GM19324 (cell line): ENCODE results near the gene POPDC2.
"Not testable (repeated sequence)": the region's sequence is repeated elsewhere in the genome, so short reads cannot be mapped to it uniquely, and the experiment has no call there.

Experiments
- ATAC-seq: cut with Tn5 transposase; IDR thresholded peaks from one replicate; pipeline ENCODE4 v1.9.1; 2021; ENCODE audit warnings: mild to moderate bottlenecking, moderate library complexity; ENCODE audit not compliant: unreplicated experiment, low FRiP score

POPDC2 gene, protein sequence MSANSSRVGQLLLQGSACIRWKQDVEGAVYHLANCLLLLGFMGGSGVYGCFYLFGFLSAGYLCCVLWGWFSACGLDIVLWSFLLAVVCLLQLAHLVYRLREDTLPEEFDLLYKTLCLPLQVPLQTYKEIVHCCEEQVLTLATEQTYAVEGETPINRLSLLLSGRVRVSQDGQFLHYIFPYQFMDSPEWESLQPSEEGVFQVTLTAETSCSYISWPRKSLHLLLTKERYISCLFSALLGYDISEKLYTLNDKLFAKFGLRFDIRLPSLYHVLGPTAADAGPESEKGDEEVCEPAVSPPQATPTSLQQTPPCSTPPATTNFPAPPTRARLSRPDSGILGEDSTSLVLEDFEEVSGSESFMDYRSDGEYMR

DNA sequence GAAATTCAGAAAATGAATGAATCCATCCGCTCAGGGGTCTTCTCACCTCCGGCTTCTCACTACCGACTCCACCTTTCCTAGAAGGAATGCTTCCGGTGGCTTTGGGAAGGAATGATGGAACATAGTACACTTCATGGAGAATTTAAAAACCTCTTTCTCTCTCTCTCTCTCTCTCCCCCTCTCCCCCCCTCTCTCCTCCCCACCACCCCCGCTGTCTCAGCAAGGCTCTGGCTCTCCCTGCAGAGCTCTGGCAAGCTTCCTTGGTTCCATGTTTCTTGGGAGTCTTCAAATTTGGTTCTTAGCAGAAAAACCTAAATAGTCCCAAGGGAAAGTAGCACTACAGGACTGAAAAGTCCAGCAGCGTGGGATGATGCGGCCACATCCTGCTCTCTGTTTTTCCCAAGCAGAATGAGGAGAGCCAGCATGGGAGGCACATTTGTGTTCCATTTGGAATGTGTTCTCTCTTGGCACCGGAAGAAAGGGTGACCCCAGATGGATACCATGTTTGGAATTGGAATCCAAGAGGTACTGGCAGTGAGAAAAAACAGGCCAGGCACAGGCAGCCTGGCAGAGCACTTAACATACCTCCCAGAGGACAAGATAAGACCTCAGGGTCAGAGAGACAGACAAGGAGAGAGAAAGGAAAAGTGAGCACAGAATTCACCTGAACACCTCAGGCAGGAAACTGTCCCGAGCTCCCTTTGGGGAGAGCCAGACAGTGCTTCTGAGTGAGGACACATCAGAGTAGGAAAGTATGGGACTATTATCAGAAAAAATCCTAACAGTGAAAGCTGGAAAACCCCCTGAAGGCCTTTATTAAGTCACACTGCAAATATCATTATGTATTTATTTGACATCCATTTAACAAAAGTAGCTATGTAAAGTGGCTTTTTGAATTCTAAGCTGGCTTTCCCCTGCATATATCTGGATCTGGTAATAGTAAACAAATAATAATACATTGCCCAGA lies at the start of gene POPDC2:
Gene POPDC2 (minus strand): TSS at position 116 of the 967 bp plus-strand sequence. CDS start 166 bp downstream, outside the sequence.
- no peak for ATAC-seq

DNA sequence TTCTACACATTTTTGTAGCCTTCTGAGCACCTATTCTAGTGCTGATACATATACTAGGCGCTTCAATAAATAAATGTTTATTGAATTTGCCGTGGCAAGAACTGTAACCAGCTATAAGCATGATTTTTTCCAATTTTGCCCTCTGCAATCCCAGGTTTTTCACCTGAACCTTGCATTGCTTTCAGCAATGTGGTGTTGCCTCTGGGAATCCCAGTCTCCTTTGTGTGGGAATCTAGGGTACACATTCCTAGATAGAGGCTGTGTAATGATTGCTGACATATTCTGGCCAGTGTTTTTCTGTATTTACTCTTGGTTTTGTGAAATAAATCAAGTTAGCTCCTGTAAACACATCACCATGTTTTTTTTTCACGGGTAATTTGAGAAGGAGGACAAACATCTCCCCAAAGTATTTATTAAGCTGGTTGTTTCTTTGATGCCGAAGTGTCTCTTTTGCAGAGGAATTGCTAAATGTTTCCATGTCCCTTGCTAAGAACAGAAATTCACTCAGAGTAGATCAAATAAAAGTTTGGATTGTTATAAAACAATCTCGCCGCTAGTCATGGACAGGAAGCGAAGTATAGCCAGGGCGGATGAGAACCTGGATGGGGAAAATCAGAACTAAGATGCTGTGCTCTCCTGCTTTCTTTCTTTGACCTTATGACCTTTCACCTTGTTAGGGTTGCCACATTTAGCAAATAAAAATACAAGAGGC lies 43.6 kb upstream of the POPDC2 start:
- no peak for ATAC-seq

DNA sequence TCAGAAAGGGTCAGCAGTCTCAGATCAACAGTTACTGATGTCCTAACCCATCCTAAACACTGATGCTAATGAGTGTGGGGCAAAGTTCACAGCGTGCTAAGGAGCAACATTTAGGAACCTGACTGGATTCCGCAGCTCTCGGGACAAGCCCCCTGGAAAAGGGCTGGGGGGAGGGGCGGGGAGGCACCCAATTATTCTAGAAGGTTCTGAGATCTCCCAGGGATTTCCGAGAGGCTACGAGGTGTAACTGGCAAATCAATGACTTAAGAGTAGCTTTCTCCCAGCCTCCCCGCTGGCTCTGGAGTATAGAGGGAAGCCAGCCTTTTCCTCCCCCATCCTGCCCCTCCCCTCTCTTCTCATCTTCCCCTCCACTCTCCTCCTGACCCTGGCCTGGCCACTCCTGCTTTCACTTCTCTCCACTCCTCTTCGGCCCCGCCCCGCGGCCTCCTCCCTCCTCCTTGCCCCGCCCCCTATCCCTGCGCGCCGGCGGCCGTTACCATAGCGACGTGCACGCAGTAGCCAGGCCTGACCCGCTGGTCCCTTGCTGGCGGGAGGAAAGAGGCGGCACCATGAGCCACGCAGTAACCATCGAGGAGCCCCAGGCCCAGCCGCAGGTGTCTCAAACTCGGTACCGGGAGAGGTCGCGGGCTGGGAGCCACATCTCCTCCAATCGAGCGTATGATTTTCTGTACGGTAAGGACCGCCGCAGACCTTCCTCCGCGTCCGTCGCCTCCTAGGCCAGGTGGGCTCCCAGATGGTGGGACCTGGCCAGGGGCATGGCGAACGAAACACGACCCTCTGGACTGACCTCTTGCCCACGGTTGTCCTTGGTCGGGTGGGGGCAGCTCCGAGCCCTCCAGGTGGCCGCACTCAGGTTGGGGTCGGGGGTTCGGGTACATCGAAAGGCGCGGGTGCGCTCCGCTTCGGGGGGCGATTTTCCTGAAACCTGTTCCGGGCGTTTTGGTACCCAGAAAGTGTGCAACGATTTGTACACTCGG lies 42.4 kb upstream of the POPDC2 start, which contains the start of gene CFAP91:
Gene CFAP91 (plus strand): TSS at position 493 of the 998 bp plus-strand sequence. CDS start 77 bp downstream, at position 570.
- peak; percentile 95 for ATAC-seq

DNA sequence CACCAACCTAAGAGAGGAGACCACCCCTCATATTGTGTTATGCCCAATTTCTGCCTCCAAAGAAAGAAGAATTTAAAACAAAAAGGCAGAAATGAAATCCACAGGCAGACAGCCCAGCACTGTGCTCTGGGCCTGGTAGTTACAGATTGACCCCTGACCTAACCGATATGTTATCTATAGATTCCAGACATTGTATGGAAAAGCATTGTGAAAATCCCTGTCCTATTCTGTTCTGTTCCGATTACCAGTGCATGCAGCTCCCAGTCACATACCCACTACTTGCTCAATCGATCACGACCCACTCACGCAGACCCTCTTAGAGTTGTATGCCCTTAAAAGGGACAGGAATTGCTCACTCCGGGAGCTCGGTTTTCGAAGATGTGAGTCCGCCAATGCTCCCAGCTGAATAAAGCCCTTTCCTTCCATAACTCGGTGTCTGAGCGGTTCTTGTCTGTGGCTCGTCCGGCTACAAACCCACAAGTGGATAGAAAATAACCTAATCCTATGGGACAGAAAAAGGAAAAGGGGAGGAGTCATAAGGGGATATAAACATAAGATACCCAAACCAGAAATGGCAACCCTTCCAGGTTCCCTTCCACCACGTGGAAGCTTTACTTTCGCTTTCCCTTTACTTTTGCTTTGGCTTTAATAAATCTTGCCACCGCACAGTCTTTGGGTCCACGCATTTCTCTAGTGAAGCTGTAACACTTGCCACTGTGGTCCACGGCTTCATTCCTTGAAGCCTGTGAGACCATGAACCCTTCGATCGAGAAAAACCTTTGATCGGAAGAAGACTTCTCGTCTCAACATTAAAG lies 40.7 kb upstream of the POPDC2 start:
- no peak for ATAC-seq

DNA sequence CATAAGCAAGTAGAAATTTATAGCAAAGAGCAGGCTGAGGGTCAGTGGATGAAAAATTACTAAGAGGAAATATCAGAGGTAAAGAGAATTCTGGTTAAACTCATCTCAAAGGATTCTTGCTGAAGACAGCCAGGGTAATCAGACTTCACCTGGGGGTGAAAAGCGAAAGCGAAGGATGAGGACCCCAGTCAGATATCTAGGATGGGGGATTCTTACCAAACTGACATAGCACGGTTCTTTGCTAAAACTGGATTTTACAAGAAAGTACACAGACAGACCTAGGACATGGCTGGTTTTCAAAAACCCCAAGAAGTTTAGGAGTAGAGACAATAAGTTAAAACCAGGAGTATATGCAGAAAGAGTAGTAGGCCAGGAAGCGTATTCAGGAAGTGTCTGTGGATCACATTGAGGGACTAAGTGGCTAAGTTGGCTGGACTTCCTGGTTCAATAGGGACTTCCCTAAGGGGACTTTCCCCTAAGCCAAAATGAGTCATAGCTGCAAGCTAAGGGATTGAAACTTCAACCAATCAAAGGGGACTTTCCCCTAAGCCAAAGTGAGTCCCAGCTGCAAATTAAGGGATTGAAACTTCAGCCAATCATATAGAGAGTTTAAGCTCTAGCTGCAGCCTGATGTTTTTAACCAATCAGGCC lies 40.0 kb upstream of the POPDC2 start:
- no peak for ATAC-seq

DNA sequence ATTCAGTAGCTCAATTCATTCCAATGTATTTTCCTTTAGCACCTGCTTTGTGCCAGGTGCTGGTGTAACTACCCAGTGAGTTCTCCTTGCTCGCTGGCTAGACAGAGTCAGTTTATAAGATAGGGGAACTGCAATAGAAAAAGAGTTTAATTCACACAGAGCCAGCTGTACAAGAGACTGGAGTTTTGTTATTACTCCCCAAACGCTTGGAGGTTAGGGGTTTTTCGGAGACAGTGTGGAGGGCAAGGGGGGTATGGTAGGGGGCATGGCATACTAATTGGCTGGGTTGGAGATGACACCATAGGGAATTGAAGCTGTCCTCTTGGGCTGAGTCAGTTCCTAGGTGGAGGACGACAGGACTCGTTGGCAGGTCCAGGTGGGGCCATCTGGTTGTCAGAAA lies 37.0 kb upstream of the POPDC2 start:
- ATAC-seq: no peak

DNA sequence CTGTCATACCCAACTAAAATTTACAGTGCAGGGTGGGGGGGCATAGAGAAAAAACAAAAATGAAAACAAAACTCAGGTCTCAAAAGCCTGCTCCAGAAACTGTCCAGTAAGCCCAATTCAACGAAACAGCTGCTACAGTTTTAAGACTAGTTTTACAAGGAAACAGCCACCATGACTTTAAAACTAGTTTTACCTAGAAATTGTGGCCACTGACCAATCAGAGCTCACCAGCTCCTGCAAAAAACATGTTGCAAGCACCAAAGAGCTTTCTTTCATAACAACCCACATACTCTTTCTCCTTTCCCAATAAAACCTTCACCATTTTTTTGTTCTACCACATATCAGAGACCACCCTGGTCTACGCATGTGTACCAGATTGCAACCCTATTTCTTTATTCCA lies 35.1 kb upstream of the POPDC2 start:
- ATAC-seq: no peak

DNA sequence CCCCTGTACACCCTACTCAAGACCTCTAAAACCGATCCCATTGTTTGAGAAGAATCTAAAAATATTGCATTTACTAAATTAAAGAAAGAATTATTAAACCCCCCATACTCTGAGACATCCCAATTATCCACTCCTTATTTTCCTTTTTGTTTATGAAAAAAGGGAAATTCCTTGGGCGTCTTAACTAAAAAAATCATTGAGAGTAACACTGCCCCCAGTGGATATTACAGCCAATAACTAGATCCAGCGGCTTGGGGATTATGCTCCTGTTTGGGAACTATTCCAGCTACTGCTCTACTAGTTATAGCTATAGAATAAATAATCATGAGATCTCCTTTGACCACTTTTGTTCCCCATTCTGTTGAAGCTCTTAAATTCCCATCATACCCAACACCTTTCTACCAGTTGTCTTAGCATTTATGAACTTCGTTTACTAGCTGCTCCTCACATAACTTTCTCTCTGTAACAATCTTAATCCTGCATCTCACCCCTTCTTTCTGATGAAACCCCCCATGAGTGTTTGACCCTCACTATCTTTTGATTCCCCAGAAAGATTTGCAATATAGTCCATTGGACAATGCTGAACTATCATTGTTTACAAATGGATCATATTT lies 29.8 kb upstream of the POPDC2 start:
- no peak for ATAC-seq

DNA sequence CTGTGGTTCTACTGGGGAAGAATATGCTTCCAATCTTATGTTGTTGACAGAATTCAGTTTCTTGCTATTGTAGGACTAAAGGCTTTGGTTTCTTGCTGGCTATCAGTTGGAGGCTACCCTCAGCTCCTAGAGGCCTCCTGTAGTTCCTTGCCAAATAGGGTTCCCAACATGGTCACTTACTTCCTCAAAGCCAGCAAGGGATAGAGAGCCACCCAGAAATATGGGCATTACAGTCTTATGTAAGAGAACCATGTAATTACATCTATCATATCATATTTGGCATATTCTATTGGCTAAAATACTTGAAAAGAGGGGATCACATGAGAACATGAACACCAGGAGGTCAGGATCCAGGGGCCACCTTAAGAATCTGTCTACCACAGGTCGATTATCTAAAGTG lies 23.0 kb upstream of the POPDC2 start:
- no peak for ATAC-seq

DNA sequence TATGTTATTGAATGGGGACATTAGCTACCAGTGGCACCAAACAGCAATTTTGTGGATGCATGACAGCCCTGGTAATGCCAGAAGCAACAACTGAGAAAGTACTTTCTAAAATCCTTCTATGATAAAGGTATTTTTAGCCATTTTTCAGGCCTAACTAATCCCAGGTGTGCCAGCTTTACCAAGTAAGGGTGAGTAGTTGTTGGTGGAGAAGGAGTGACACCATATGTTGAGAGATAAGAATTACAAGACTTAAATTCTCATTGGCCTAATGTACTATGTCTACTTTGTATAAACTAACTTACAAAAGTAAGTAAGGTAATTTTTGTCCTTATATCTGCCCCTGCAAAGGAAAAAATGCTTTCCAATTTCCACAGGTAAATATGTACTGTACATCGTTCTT lies 20.9 kb upstream of the POPDC2 start:
- ATAC-seq: no peak

DNA sequence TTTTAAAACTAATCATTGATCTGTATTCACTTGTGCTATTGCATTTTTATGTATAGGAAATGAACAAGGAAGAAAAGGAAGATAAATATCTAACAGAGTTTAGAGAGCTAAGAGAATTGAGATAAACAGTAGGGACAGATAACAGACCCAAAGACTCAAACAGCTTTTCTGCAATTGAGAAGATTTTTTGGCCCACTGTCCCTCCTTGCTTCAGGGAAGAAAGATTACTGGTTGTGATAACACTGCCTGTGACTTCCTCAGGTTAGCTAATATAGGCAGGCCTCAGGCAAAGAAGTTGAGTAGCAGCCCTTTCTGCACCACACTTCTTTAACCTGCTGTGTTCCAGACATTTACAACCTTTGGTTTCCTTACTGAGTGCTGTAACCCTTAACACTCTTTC lies 19.5 kb upstream of the POPDC2 start:
- ATAC-seq: no peak

DNA sequence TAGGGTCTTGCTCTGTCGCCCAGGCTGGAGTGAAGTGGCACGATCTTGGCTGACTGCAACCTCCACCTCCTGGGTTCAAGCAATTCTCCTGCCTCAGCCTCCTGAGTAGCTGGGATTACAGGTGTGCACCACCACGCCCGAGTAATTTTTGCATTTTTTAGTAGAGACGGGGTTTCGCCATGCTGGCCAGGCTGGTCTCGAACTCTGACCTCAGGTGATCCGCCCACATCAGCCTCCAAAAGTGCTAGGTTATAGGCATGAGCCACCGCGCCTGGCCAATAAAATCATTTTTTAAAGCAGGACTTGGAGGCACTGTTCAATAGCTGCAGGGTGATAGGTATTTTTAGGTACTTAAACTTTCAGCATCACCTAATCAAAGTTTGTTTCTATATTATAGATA lies 17.8 kb upstream of the POPDC2 start:
- ATAC-seq: not testable (repeated sequence)

DNA sequence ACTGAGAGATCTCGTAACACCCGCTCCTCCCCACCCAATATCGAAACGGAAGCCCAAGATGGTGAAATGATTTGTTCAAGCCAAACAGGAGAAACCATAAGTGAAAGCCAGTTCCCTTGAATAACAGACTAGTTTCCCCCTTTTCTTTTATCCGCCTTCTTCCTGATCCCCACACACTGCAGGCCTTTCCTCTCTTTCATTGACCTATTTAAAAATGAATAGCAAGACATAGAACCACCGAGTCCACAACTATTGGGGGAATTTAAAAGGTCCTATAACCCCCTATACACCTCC lies 17.2 kb upstream of the POPDC2 start:
- ATAC-seq: no peak

DNA sequence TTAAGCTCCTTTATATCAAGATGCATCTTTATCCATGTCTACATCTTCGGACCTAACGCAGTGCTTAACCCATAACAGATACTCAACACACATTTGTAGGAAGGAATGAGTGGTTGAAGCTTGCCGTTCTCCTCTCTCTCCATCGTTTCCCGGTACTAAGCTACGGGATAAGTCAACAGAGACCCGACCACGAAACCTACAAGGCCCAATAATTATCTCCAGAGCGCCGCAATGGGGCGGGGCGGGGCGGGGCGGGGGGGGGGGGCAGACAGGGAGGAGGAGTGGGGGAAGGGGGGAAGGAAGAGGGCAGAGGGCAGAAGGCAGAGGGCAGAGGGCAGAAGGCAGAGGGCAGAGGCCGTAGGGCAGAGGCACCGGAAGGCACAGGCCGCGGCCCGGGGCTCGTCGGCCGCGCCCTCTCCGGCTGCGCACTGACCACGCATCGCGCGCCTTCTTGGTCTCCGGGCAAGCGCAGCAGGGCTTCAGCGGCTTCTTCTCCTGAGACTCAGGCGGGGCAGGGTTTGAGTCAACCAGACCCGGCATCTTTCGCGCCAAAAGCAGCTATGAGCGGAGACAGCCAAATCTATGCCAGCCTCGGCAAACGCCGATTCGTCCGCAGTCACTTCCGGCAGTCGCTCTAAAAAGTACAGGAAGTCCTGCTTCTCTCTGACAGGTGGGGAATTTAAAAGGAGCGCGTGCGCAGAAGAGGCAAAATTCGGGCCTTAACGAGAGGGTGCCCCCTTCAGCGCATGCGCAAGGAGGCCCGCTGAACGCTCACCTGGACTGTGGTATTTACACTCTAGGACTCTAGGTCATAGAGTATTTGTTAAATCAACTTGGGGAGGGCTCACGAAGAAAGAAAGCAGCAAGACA lies 16.6 kb upstream of the POPDC2 start, which contains the start of gene COX17:
Gene COX17 (minus strand): TSS at position 636 of the 870 bp plus-strand sequence. CDS start 96 bp downstream, at position 540.
- ATAC-seq: peak; percentile 93

DNA sequence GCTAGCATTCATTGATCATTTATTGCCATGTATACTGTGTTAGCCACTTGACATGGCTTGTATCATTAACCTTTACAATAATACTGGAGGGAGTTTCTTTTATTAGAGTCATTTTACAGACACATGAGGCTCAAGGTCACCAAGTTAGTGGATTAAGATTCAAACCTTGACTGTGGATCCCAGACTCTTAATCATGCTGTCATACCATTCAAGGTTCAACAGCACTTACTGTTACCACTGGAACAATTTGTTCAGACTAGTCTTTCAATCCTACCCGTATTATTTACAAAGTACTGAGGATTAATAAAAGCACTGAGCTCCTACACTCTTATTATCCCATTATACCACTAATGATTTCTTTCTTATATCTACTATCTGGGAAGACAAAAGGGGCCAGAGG lies 15.6 kb upstream of the POPDC2 start:
- ATAC-seq: no peak

DNA sequence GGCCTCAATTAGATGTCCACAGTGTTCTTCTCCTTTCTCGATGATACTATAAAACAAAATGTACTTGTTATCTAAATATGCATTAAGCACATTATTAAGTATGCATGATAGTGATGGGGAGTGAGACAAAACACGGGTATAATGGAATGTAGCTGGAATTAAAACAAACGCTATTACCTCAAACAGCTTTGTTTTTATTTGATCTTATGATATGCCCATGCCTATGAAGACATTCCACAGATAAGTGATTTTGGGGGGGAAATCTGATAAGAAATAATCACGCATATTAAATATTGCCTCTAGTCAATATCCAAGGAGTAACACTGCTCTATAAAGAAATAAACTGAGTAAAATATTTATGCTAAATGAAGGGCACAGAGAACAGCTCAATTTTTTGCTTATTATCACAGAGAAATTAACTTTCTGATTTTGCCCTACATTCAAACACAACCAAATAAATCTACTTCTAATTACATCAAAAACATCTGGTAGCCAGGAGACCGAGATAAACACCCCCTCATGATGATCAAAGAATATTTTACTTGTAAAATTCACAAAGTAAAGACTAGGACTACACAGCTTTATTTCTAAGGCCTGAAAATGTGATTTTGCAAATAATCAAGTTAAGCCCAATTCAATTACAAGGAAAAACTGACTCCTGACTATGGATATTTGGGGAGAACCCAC lies 14.9 kb upstream of the POPDC2 start:
- no peak for ATAC-seq
